ENCODE measurements around the gene TFDP3. TPM values are rescaled to one million over a fixed set of nuclear protein-coding genes. Genes with fewer than 3 reads are reported as not detected.
A peak's percentile ranks its signal among the peaks of the same experiment; 100 is the strongest.

The TFDP3 gene, protein sequence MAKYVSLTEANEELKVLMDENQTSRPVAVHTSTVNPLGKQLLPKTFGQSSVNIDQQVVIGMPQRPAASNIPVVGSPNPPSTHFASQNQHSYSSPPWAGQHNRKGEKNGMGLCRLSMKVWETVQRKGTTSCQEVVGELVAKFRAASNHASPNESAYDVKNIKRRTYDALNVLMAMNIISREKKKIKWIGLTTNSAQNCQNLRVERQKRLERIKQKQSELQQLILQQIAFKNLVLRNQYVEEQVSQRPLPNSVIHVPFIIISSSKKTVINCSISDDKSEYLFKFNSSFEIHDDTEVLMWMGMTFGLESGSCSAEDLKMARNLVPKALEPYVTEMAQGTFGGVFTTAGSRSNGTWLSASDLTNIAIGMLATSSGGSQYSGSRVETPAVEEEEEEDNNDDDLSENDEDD
- total RNA-seq (2021; ENCODE audit: unreplicated experiment) (not detected), Bru-seq, nascent RNA (not detected), BruChase-seq, experiment 1, labeled RNA remaining after a 2-hour chase (percentile 26 among the genes with signal in this experiment), BruChase-seq, experiment 2, labeled RNA remaining after a 6-hour chase (not detected)
- not detected for polyA plus RNA-seq (2012; ENCODE audit: insufficient read length)
- long read RNA-seq, result 0 reads

DNA sequence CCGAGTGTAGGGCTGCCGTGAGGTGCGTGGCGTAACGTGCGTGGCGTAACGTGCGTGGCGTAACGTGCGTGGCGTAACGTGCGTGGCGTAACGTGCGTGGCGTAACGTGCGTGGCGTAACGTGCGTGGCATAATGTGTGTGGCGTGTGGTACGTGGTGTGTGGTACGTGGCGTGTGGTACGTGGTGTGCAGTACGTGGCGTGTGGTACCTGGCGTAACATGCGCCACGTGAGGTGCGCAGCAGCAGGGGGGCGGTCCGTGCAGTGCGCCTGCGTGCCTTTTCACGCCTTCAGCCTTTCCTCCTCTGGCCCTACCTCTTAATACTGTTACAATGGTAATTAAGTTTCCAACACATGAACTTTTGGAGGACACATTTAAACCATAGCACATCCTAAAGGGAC lies at the start of gene TFDP3:
Gene TFDP3 (minus strand): TSS at position 26 of the 400 bp plus-strand sequence. CDS start 95 bp downstream, outside the sequence.
- Histone ChIP-seq H3K4me3 (ENCODE audit: low read depth in 2 of 2, low read length in 2 of 2) (no peak within 1 kb of the TSS), H3K9me3 (ENCODE audit: control insufficient read depth, insufficient read depth, low read depth, low read length) (no peaks in the 10 kb centered on the region), H3K27ac (ENCODE audit: low read length) (no peak within 1 kb of the TSS), H3K27me3 (ENCODE audit: control insufficient read depth, insufficient read depth, low read length) (no peaks in the 10 kb centered on the region), H3K4me1 (ENCODE audit: control insufficient read depth, insufficient read depth, low read length) (no peaks in the 10 kb centered on the region), H3K36me3 (ENCODE audit: control insufficient read depth, insufficient read depth, low read length) (no peaks in the 10 kb centered on the region)
- in situ Hi-C loops (cut with HindIII; ENCODE audit: low pct_unique_long_range_greater_than_20kb, low sequenced_read_pairs), result no loop called here
- ChIA-PET POLR2A (no interaction called here), CTCF (interaction anchor here (0.6 kb wide), 1 partner anchor 1541 kb away, joined by 3 read pairs; no protein-coding TSS in a partner anchor)
- no peak for DNase-seq (ENCODE audit: low read depth, low spot score)
- no TSS peak for BruUV-seq (replicated peaks)
- intact Hi-C loops (cut with micrococcal nuclease; ENCODE audit: unreplicated experiment), result no loop called here
- no peak for TF ChIP-seq TCF7L2 (IDR thresholded peaks at IDR 0.05; ENCODE audit: low read depth, low read length)
- TF ChIP-seq POLR2AphosphoS5 (IDR thresholded peaks at IDR 0.05; ENCODE audit: low read depth, low read length), result no peak
- TF ChIP-seq, protein P1, sequence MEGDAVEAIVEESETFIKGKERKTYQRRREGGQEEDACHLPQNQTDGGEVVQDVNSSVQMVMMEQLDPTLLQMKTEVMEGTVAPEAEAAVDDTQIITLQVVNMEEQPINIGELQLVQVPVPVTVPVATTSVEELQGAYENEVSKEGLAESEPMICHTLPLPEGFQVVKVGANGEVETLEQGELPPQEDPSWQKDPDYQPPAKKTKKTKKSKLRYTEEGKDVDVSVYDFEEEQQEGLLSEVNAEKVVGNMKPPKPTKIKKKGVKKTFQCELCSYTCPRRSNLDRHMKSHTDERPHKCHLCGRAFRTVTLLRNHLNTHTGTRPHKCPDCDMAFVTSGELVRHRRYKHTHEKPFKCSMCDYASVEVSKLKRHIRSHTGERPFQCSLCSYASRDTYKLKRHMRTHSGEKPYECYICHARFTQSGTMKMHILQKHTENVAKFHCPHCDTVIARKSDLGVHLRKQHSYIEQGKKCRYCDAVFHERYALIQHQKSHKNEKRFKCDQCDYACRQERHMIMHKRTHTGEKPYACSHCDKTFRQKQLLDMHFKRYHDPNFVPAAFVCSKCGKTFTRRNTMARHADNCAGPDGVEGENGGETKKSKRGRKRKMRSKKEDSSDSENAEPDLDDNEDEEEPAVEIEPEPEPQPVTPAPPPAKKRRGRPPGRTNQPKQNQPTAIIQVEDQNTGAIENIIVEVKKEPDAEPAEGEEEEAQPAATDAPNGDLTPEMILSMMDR (IDR thresholded peaks at IDR 0.05), result no peak
- ATAC-seq, result no peak

DNA sequence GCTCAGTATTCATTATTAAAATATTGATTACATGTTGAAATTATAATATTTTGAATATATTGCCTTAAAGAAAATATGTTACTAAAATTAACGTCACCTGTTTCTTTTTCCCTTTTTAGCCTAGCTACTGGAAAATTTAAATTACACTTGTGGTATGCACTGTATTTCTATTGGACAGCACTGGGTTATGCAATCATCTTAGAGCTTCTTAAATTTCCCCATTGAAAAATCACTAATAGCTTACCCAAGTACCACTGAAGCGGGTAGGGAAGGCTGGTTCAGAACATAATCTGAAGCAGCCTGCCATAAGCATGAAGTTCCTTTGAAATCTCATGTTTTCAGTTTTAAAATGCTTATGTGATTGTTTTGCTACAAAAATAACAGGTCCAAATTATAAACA lies 49.5 kb upstream of the TFDP3 start:
- H3K27me3 ChIP-seq (ENCODE audit: control insufficient read depth, insufficient read depth, low read length), result no peaks in the 10 kb centered on the region
- no peak overlapping the region for H3K4me3 ChIP-seq (ENCODE audit: low read depth in 2 of 2, low read length in 2 of 2)
- ATAC-seq (no peak), DNase-seq (ENCODE audit: low read depth, low spot score) (no peak)
- no TSS peak for BruUV-seq (replicated peaks)
- ChIA-PET POLR2A (no interaction called here), CTCF (no interaction called here)
- no peaks in the 10 kb centered on the region for H3K9me3 ChIP-seq (ENCODE audit: control insufficient read depth, insufficient read depth, low read depth, low read length)
- in situ Hi-C loops (cut with HindIII; ENCODE audit: low pct_unique_long_range_greater_than_20kb, low sequenced_read_pairs), result no loop called here
- H3K4me1 ChIP-seq (ENCODE audit: control insufficient read depth, insufficient read depth, low read length), result peaks cover 4% of the 10 kb centered on the region; the same call in 1 of the 2 replicates
- intact Hi-C loops (cut with micrococcal nuclease; ENCODE audit: unreplicated experiment), result no loop called here
- H3K27ac ChIP-seq (ENCODE audit: low read length), result no peak overlapping the region
- TF ChIP-seq, protein P1 (IDR thresholded peaks at IDR 0.05), result no peak
- TF ChIP-seq TCF7L2 (IDR thresholded peaks at IDR 0.05; ENCODE audit: low read depth, low read length) (no peak), SIN3A (IDR thresholded peaks at IDR 0.05; ENCODE audit: borderline replicate concordance, insufficient read depth, low read depth, low read length) (no peak), POLR2AphosphoS5 (IDR thresholded peaks at IDR 0.05; ENCODE audit: low read depth, low read length) (no peak)
- TF ChIP-seq, protein P2, sequence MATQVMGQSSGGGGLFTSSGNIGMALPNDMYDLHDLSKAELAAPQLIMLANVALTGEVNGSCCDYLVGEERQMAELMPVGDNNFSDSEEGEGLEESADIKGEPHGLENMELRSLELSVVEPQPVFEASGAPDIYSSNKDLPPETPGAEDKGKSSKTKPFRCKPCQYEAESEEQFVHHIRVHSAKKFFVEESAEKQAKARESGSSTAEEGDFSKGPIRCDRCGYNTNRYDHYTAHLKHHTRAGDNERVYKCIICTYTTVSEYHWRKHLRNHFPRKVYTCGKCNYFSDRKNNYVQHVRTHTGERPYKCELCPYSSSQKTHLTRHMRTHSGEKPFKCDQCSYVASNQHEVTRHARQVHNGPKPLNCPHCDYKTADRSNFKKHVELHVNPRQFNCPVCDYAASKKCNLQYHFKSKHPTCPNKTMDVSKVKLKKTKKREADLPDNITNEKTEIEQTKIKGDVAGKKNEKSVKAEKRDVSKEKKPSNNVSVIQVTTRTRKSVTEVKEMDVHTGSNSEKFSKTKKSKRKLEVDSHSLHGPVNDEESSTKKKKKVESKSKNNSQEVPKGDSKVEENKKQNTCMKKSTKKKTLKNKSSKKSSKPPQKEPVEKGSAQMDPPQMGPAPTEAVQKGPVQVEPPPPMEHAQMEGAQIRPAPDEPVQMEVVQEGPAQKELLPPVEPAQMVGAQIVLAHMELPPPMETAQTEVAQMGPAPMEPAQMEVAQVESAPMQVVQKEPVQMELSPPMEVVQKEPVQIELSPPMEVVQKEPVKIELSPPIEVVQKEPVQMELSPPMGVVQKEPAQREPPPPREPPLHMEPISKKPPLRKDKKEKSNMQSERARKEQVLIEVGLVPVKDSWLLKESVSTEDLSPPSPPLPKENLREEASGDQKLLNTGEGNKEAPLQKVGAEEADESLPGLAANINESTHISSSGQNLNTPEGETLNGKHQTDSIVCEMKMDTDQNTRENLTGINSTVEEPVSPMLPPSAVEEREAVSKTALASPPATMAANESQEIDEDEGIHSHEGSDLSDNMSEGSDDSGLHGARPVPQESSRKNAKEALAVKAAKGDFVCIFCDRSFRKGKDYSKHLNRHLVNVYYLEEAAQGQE (IDR thresholded peaks at IDR 0.05; ENCODE audit: insufficient read depth in 1 of 2, low read depth in 2 of 2, low read length in 1 of 2), result no peak
- H3K36me3 ChIP-seq (ENCODE audit: control insufficient read depth, insufficient read depth, low read length), result no peaks in the 10 kb centered on the region

Measured in Panc1 (cell line).